K562 (cell line): ENCODE data around the gene SH3BP5L. TPM values are rescaled to one million over a fixed set of nuclear protein-coding genes. Genes with fewer than 3 reads are reported as not detected.

ENCODE experiments used
- CREBBP ChIP-seq: IDR thresholded peaks from one replicate; pipeline ENCODE4 v1.6.1; 2012; ENCODE audit warnings: low read depth, mild to moderate bottlenecking, control low read depth, inconsistent platforms, low read length
- ETV1 ChIP-seq: fragments of 450-650 bp; conservative IDR thresholded peaks from 2 replicates; pipeline ENCODE4 v1.6.1; 2016; ENCODE audit warnings: missing genetic modification characterization, control low read depth, low read depth, missing compliant biosample characterization
- JUND ChIP-seq, 2 experiments: IDR thresholded peaks; 2 replicates in 1 of 2; 3 replicates in 1 of 2; pipeline ENCODE4 v1.6.1; 2011; ENCODE audit warnings: borderline replicate concordance in 2 of 2, low read depth in 2 of 2, low read length in 2 of 2, improper control_type of control experiment in 1 of 2, missing biosample characterization in 1 of 2, missing genetic modification characterization in 1 of 2, missing genetic modification reagents in 1 of 2
- KDM4B ChIP-seq, 2 experiments: fragments of 450-650 bp in 1 of 2; sonication (generic) in 1 of 2; IDR thresholded peaks; 2 replicates each; pipeline ENCODE4 v1.6.1; 2016 to 2017; ENCODE audit warnings: borderline replicate concordance in 2 of 2, antibody characterized with exemption in 1 of 2, low read depth in 1 of 2, mild to moderate bottlenecking in 1 of 2
- KLF16 ChIP-seq: IDR thresholded peaks from 2 replicates; pipeline ENCODE4 v1.6.1; 2016; ENCODE audit warnings: antibody characterized with exemption
- PPARD ChIP-seq: fragments of 250-450 bp; sonication (Bioruptor Pico); IDR thresholded peaks from 2 replicates; pipeline ENCODE4 v1.8.0; 2022; ENCODE audit warnings: inconsistent platforms, mild to moderate bottlenecking, moderate library complexity
- SP1 ChIP-seq: sonication (generic); formaldehyde crosslinking; IDR thresholded peaks from 2 replicates; pipeline ENCODE4 v1.8.1; 2022; ENCODE audit warnings: mild to moderate bottlenecking, missing genetic modification reagents
- STAG1 ChIP-seq: sonication (generic); formaldehyde crosslinking; IDR thresholded peaks from 2 replicates; pipeline ENCODE4 v1.5.0; 2020; ENCODE audit warnings: missing genetic modification reagents, borderline replicate concordance
- TCFL5 ChIP-seq: fragments of 250-450 bp; sonication (Bioruptor Pico); conservative IDR thresholded peaks from 2 replicates; pipeline ENCODE4 v1.6.1; 2021; ENCODE audit warnings: mild to moderate bottlenecking, moderate library complexity, matching md5 sums
- ZNF24 ChIP-seq: fragments of 450-650 bp; IDR thresholded peaks from 2 replicates; pipeline ENCODE4 v1.6.1; 2016
- ZNF551 ChIP-seq: fragments of 250-450 bp; sonication (Bioruptor Pico); IDR thresholded peaks from 2 replicates; pipeline ENCODE4 v1.5.0; 2021; ENCODE audit warnings: mild to moderate bottlenecking, moderate library complexity
- ZNF668 ChIP-seq: fragments of 250-450 bp; sonication (Bioruptor Pico); IDR thresholded peaks from 2 replicates; pipeline ENCODE4 v1.8.0; 2022; ENCODE audit warnings: mild to moderate bottlenecking, inconsistent platforms
- ZNF830 ChIP-seq: fragments of 250-450 bp; sonication (Bioruptor Pico); IDR thresholded peaks from 2 replicates; pipeline ENCODE4 v1.5.0; 2021; ENCODE audit warnings: mild to moderate bottlenecking
- polyA plus RNA-seq, 8 experiments: library from polyadenylated mRNA; depleted of rRNA in 4 of 8; stranded (reverse) in 5 of 8; unstranded in 3 of 8; fragments of >200 nt; fragmentation: Nextera tagmentation in 2 of 8; fragmentation: Illumina TruSeq in 1 of 8; extraction: Ambion mirVana in 2 of 8; extraction: Trizol in 1 of 8; gene quantifications; 2 replicates each; pipeline versions ENCODE4 v1.2.1 to v1.2.3, GENCODE V29; 2011 to 2014; ENCODE audit warnings: inconsistent platforms in 1 of 8, missing spikeins in 1 of 8
- total RNA-seq, 7 experiments: library from RNA; depleted of rRNA in 6 of 7; stranded (reverse); fragments of >200 nt in 6 of 7; fragmentation: Illumina TruSeq in 2 of 7; extraction: Trizol in 2 of 7; gene quantifications; 2 replicates each; pipeline versions ENCODE4 v1.2.1 to v1.2.3, GENCODE V29; 2011 to 2021; ENCODE audit warnings: low replicate concordance in 1 of 7
- TF ChIP-seq, protein P1 (sequence below): fragments of 200-800 bp; sonication (Bioruptor generic); IDR thresholded peaks from 2 replicates; pipeline ENCODE4 v1.6.1; 2017; ENCODE audit warnings: missing genetic modification characterization, missing compliant biosample characterization
- TF ChIP-seq, protein P2 (sequence below): fragments of 250-450 bp; sonication (Bioruptor Pico); IDR thresholded peaks from 2 replicates; pipeline ENCODE4 v1.9.0; 2021; ENCODE audit warnings: mild to moderate bottlenecking, inconsistent platforms
- TF ChIP-seq, protein P3 (sequence below): fragments of 150-350 bp; IDR thresholded peaks from 2 replicates; pipeline ENCODE4 v1.6.1; 2014; ENCODE audit warnings: low read depth, mild to moderate bottlenecking, low read length, borderline replicate concordance
- TF ChIP-seq, protein P4 (sequence below): fragments of 450-650 bp; formaldehyde crosslinking; conservative IDR thresholded peaks from 2 replicates; pipeline ENCODE4 v1.4.0; 2022; ENCODE audit warnings: mild to moderate bottlenecking, missing genetic modification characterization

The SH3BP5L gene
- total and polyA plus RNA-seq, 9 of the 15 experiments (the other 6 are each of a cell fraction or from before 2014, with no cell fraction given), result 1.9 to 26.5 (median 15.8) TPM

DNA sequence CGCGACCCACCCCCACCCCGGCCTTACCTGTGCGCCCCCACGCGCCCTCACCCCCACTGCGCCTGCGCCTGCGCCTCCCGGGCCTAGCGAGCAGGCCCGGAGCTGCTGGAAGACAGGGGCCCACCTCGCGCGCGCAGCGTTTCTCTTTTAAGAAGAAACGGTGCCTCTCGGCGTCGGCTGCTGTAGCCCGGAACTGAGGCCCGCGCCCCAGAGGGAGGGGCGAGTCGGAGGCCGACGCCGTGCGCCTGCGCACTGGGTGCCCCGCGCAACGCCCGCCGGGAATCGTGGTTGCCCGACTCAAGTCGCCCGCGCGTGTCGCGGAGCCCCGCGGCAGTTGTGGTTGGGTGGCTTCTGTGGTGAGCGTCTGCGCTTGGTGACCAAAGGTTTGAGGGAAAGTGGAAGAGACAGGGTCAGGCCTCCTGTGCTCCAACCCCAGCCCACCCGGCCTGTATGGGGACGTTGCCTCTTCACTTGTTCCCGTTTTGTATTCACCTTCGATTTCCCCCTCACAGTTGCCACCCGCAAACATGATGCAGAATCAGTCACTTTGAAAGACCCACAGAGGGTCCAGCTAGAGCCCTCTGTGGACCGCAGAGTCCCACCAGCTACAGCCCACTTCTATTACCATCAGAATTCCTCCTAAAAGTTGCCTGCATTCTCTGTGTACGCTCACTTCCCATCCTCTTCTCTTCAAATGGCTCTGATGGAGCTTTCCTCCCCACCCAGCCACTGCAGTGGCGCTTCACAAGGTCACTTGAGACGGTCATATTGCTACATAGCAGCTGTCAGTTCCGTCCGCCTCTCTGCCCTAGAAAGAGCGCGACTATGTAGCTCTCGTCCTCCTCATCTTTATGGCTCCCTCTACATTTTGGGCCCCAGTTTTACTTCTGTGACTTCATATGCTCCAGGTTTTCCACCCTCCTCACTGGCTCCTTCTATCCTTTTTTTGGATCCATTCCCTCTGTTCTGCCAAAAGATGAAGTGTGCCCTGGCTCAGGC lies 33.5 kb upstream of the SH3BP5L start, which contains the start of gene ZNF692 (continued):
- TF ChIP-seq, protein P1, sequence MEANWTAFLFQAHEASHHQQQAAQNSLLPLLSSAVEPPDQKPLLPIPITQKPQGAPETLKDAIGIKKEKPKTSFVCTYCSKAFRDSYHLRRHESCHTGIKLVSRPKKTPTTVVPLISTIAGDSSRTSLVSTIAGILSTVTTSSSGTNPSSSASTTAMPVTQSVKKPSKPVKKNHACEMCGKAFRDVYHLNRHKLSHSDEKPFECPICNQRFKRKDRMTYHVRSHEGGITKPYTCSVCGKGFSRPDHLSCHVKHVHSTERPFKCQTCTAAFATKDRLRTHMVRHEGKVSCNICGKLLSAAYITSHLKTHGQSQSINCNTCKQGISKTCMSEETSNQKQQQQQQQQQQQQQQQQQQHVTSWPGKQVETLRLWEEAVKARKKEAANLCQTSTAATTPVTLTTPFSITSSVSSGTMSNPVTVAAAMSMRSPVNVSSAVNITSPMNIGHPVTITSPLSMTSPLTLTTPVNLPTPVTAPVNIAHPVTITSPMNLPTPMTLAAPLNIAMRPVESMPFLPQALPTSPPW (CRISPR knock-in tag), result peak; percentile 92
- TF ChIP-seq PPARD (CRISPR knock-in tag) (peak; percentile 13; the same call in 1 of the 2 replicates), ZNF551 (CRISPR knock-in tag) (no peak), JUND (IDR thresholded peaks at IDR 0.05; ENCODE audit: borderline replicate concordance, low read depth, low read length) (0 out of 2 replicates have a peak, but pooled peaks have one; percentile 51), JUND (tag; IDR thresholded peaks at IDR 0.05; ENCODE audit: borderline replicate concordance, low read depth, low read length) (peak; percentile 38; the same call in 1 of the 3 replicates), ZNF830 (CRISPR knock-in tag) (peak; percentile 16; the same call in 1 of the 2 replicates), SP1 (CRISPR knock-in tag) (no peak), CREBBP (no peak), STAG1 (CRISPR knock-in tag) (no peak), TCFL5 (CRISPR knock-in tag) (no peak), ZNF668 (0 out of 2 replicates have a peak, but pooled peaks have one; percentile 40), KLF16 (no peak), ZNF24 (peak; percentile 43; the same call in 1 of the 2 replicates), ETV1 (tag) (peak; percentile 74), KDM4B (IDR thresholded peaks at IDR 0.05; ENCODE audit: borderline replicate concordance in 2 of 2, low read depth in 1 of 2) (no peak)
- TF ChIP-seq, protein P2, sequence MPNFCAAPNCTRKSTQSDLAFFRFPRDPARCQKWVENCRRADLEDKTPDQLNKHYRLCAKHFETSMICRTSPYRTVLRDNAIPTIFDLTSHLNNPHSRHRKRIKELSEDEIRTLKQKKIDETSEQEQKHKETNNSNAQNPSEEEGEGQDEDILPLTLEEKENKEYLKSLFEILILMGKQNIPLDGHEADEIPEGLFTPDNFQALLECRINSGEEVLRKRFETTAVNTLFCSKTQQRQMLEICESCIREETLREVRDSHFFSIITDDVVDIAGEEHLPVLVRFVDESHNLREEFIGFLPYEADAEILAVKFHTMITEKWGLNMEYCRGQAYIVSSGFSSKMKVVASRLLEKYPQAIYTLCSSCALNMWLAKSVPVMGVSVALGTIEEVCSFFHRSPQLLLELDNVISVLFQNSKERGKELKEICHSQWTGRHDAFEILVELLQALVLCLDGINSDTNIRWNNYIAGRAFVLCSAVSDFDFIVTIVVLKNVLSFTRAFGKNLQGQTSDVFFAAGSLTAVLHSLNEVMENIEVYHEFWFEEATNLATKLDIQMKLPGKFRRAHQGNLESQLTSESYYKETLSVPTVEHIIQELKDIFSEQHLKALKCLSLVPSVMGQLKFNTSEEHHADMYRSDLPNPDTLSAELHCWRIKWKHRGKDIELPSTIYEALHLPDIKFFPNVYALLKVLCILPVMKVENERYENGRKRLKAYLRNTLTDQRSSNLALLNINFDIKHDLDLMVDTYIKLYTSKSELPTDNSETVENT, result peak; percentile 96
- TF ChIP-seq, protein P3, sequence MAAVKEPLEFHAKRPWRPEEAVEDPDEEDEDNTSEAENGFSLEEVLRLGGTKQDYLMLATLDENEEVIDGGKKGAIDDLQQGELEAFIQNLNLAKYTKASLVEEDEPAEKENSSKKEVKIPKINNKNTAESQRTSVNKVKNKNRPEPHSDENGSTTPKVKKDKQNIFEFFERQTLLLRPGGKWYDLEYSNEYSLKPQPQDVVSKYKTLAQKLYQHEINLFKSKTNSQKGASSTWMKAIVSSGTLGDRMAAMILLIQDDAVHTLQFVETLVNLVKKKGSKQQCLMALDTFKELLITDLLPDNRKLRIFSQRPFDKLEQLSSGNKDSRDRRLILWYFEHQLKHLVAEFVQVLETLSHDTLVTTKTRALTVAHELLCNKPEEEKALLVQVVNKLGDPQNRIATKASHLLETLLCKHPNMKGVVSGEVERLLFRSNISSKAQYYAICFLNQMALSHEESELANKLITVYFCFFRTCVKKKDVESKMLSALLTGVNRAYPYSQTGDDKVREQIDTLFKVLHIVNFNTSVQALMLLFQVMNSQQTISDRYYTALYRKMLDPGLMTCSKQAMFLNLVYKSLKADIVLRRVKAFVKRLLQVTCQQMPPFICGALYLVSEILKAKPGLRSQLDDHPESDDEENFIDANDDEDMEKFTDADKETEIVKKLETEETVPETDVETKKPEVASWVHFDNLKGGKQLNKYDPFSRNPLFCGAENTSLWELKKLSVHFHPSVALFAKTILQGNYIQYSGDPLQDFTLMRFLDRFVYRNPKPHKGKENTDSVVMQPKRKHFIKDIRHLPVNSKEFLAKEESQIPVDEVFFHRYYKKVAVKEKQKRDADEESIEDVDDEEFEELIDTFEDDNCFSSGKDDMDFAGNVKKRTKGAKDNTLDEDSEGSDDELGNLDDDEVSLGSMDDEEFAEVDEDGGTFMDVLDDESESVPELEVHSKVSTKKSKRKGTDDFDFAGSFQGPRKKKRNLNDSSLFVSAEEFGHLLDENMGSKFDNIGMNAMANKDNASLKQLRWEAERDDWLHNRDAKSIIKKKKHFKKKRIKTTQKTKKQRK, result no peak
- TF ChIP-seq, protein P4, sequence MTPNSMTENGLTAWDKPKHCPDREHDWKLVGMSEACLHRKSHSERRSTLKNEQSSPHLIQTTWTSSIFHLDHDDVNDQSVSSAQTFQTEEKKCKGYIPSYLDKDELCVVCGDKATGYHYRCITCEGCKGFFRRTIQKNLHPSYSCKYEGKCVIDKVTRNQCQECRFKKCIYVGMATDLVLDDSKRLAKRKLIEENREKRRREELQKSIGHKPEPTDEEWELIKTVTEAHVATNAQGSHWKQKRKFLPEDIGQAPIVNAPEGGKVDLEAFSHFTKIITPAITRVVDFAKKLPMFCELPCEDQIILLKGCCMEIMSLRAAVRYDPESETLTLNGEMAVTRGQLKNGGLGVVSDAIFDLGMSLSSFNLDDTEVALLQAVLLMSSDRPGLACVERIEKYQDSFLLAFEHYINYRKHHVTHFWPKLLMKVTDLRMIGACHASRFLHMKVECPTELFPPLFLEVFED (CRISPR knock-in tag), result 0 out of 2 replicates have a peak, but pooled peaks have one; percentile 7
